Heart left ventricle (tissue), 13 donors: ENCODE results near the gene EMC1.

Experiments
- CTCF ChIP-seq, 12 donors: fragments of 200-600 bp; sonication (generic) in 4 of 12; IDR thresholded peaks; one replicate each; pipeline versions ENCODE4 v1.5.0 to v1.8.0; 2018 to 2022; ENCODE audit warnings: antibody characterized with exemption in 12 of 12, mild to moderate bottlenecking in 5 of 12
- POLR2A ChIP-seq, 2 donors: fragments of 450-650 bp; IDR thresholded peaks; one replicate each; pipeline ENCODE4 v1.6.1; 2017; ENCODE audit warnings: antibody characterized with exemption in 2 of 2, mild to moderate bottlenecking in 2 of 2, moderate library complexity in 2 of 2
- donor health status: ischemic (EF 13 %, LVEDD 7.1; RV severe dilation, severe dysfunction).
- donor health status: DM: no; HTN: yes; CAD: no.
- donor health status: DM: no; HTN: no; CAD: no.
- donor health status: ischemic (EF 25% LVEDD 6.9; RV normal size, moderate dysfunction).
- donor health status: ischemic (EF 25% LVEDD 5.7; RV mildly dilated, moderate dysfunction).
- donor health status: ischemic (EF 35%, LVEDD 5.7; RV mildly dilated, moderate dysfunction).
- donor health status: nonischemic (EF 11% LVEDD 7.7; RV severe dilation, severe dysfunction).
- donor health status: DM: yes; HTN: yes; CAD: no.
- donor health status: PGD.
- donor health status: ischemic (EF 29% LVEDD 5.4; RV normal size, mild dysfunction).
- donor health status: nonischemic (EF 23%, LVEDD 6.1; RV moderate dilation, normal function).

- TF ChIP-seq CTCF (IDR thresholded peaks at IDR 0.05) (no peak), POLR2A (IDR thresholded peaks at IDR 0.05) (no peak)
Observed at GRCh38 chr1:19239876-19240275, 11.4 kb downstream of the EMC1 start.
